Hepatocyte (in vitro differentiated cells): ENCODE data around the gene MAPK8IP3.

Experiments
- CTCF ChIP-seq: fragments of 200-600 bp; sonication (generic); IDR thresholded peaks from 2 replicates; pipeline ENCODE4 v1.5.1; 2016; ENCODE audit warnings: antibody characterized with exemption, mild to moderate bottlenecking; ENCODE audit not compliant: poor library complexity
- EZH2 ChIP-seq: fragments of 200-600 bp; sonication (generic); IDR thresholded peaks from 2 replicates; pipeline ENCODE4 v1.6.1; 2016; ENCODE audit warnings: antibody characterized with exemption, mild to moderate bottlenecking, borderline replicate concordance

- TF ChIP-seq CTCF = no peak
- TF ChIP-seq EZH2 = no peak
These were observed 70.6 kb downstream of the MAPK8IP3 start for GRCh38 chr16:1776672-1776955.
